GM12878 (cell line): Measurements from ENCODE around the gene MELTF.
A peak's percentile ranks its signal among the peaks of the same experiment; 100 is the strongest.

Source experiments
- BACH1 ChIP-seq: fragments of 450-650 bp; IDR thresholded peaks from 2 replicates; pipeline ENCODE4 v1.6.1; 2017; ENCODE audit warnings: mild to moderate bottlenecking, borderline replicate concordance
- BMI1 ChIP-seq: fragments of 450-650 bp; IDR thresholded peaks from 2 replicates; pipeline ENCODE4 v1.6.1; 2016; ENCODE audit warnings: mild to moderate bottlenecking, moderate library complexity, borderline replicate concordance
- CHD2 ChIP-seq: IDR thresholded peaks from 2 replicates; pipeline ENCODE4 v1.6.1; 2011; ENCODE audit warnings: low read depth, low read length, improper control_type of control experiment, borderline replicate concordance
- EGR1 ChIP-seq, 2 experiments: IDR thresholded peaks; 1 replicate in 1 of 2; 2 replicates in 1 of 2; pipeline ENCODE4 v1.6.1; 2011 to 2012; ENCODE audit warnings: low read depth in 2 of 2, low read length in 2 of 2, borderline replicate concordance in 1 of 2, mild to moderate bottlenecking in 1 of 2, moderate library complexity in 1 of 2
- EP300 ChIP-seq, 2 experiments: fragments of 150-350 bp in 1 of 2; IDR thresholded peaks; 2 replicates each; pipeline ENCODE4 v1.6.1; 2011 to 2012; ENCODE audit warnings: low read depth in 2 of 2, low read length in 2 of 2, borderline replicate concordance in 1 of 2, improper control_type of control experiment in 1 of 2, inconsistent platforms in 1 of 2; ENCODE audit not compliant: control insufficient read depth in 1 of 2
- EZH2 ChIP-seq: IDR thresholded peaks from 2 replicates; pipeline ENCODE4 v1.6.1; 2012; ENCODE audit warnings: low read depth, mild to moderate bottlenecking, control low read depth, inconsistent platforms, low read length, borderline replicate concordance; ENCODE audit not compliant: control insufficient read depth
- NR2F1 ChIP-seq: fragments of 450-650 bp; conservative IDR thresholded peaks from 2 replicates; pipeline ENCODE4 v1.6.1; 2017; ENCODE audit warnings: mild to moderate bottlenecking
- POLR2A ChIP-seq: IDR thresholded peaks from 2 replicates; pipeline ENCODE4 v1.6.1; 2011; ENCODE audit warnings: low read depth, mild to moderate bottlenecking, low read length
- POLR2AphosphoS5 ChIP-seq: IDR thresholded peaks from 2 replicates; pipeline ENCODE4 v1.6.1; 2011; ENCODE audit warnings: mild to moderate bottlenecking, low read length, inconsistent platforms
- TF ChIP-seq, protein P1 (sequence below), 3 experiments: IDR thresholded peaks in 2 of 3; conservative IDR thresholded peaks in 1 of 3; 2 replicates each; pipeline ENCODE4 v1.5.1; 2011; ENCODE audit warnings: low read depth in 3 of 3, low read length in 3 of 3, mild to moderate bottlenecking in 3 of 3, control low read depth in 2 of 3, moderate library complexity in 2 of 3, inconsistent platforms in 1 of 3, mixed read lengths in 1 of 3; ENCODE audit not compliant: control insufficient read depth in 2 of 3, insufficient read depth in 1 of 3; ENCODE audit errors: extremely low read depth in 1 of 3
- TF ChIP-seq, protein P2 (sequence below): fragments of 450-650 bp; conservative IDR thresholded peaks from 2 replicates; pipeline ENCODE4 v1.6.1; 2017; ENCODE audit warnings: mild to moderate bottlenecking, moderate library complexity
- TF ChIP-seq, protein P3 (sequence below): fragments of 450-650 bp; formaldehyde crosslinking; IDR thresholded peaks from 2 replicates; pipeline ENCODE4 v1.5.0; 2022; ENCODE audit warnings: mild to moderate bottlenecking, missing genetic modification characterization
- TF ChIP-seq, protein P4 (sequence below): IDR thresholded peaks from 2 replicates; pipeline ENCODE4 v1.6.1; 2011; ENCODE audit warnings: low read depth, mild to moderate bottlenecking, low read length, moderate library complexity, borderline replicate concordance; ENCODE audit errors: extremely low read depth

DNA sequence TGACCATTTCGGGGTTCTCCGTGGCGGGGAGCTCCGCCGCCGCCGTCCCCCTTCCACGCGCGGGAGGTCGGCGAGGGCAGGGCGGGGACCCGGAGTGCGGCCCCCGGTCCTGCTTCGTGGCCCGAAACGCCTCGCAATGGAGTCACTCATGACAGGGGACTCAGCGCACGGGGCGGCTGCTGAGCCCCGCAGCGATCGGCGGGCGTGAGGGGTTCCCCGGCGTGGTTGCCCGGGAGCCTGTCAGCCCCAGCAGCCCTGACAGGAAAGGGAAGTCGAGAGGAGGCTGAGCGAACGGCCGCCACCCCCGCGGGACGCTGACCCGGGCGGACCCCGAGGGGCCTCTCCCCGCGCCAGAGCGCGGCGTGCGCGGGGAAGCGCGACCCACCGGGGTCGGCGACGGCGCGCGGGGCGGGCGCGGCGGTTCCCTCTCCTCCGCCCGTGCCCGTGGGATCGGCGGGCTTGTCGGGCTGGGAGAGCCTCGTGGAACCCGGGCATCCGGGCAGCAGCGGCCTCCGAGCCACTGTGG, 60.4 kb downstream of the MELTF start:
- TF ChIP-seq, protein P1, sequence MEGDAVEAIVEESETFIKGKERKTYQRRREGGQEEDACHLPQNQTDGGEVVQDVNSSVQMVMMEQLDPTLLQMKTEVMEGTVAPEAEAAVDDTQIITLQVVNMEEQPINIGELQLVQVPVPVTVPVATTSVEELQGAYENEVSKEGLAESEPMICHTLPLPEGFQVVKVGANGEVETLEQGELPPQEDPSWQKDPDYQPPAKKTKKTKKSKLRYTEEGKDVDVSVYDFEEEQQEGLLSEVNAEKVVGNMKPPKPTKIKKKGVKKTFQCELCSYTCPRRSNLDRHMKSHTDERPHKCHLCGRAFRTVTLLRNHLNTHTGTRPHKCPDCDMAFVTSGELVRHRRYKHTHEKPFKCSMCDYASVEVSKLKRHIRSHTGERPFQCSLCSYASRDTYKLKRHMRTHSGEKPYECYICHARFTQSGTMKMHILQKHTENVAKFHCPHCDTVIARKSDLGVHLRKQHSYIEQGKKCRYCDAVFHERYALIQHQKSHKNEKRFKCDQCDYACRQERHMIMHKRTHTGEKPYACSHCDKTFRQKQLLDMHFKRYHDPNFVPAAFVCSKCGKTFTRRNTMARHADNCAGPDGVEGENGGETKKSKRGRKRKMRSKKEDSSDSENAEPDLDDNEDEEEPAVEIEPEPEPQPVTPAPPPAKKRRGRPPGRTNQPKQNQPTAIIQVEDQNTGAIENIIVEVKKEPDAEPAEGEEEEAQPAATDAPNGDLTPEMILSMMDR (IDR thresholded peaks at IDR 0.05 in 2 of 3, conservative IDR thresholded peaks at IDR 0.05 in 1 of 3; ENCODE audit: control insufficient read depth in 2 of 3, extremely low read depth in 1 of 3, insufficient read depth in 1 of 3, low read depth in 3 of 3, low read length in 3 of 3) = no peak
- TF ChIP-seq EZH2 (no peak), POLR2AphosphoS5 (no peak), BACH1 (no peak), POLR2A (peak; percentile 49), EGR1 (IDR thresholded peaks at IDR 0.05; ENCODE audit: borderline replicate concordance in 1 of 2, low read depth in 2 of 2, low read length in 2 of 2) (no peak), BMI1 (no peak), EP300 (IDR thresholded peaks at IDR 0.05; ENCODE audit: borderline replicate concordance in 1 of 2, control insufficient read depth in 1 of 2, low read depth in 2 of 2, low read length in 2 of 2) (no peak), CHD2 (no peak), NR2F1 (no peak; the same call in none of the 2 replicates)
- TF ChIP-seq, protein P2, sequence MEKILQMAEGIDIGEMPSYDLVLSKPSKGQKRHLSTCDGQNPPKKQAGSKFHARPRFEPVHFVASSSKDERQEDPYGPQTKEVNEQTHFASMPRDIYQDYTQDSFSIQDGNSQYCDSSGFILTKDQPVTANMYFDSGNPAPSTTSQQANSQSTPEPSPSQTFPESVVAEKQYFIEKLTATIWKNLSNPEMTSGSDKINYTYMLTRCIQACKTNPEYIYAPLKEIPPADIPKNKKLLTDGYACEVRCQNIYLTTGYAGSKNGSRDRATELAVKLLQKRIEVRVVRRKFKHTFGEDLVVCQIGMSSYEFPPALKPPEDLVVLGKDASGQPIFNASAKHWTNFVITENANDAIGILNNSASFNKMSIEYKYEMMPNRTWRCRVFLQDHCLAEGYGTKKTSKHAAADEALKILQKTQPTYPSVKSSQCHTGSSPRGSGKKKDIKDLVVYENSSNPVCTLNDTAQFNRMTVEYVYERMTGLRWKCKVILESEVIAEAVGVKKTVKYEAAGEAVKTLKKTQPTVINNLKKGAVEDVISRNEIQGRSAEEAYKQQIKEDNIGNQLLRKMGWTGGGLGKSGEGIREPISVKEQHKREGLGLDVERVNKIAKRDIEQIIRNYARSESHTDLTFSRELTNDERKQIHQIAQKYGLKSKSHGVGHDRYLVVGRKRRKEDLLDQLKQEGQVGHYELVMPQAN = no peak; the same call in 1 of the 2 replicates
- TF ChIP-seq, protein P3, sequence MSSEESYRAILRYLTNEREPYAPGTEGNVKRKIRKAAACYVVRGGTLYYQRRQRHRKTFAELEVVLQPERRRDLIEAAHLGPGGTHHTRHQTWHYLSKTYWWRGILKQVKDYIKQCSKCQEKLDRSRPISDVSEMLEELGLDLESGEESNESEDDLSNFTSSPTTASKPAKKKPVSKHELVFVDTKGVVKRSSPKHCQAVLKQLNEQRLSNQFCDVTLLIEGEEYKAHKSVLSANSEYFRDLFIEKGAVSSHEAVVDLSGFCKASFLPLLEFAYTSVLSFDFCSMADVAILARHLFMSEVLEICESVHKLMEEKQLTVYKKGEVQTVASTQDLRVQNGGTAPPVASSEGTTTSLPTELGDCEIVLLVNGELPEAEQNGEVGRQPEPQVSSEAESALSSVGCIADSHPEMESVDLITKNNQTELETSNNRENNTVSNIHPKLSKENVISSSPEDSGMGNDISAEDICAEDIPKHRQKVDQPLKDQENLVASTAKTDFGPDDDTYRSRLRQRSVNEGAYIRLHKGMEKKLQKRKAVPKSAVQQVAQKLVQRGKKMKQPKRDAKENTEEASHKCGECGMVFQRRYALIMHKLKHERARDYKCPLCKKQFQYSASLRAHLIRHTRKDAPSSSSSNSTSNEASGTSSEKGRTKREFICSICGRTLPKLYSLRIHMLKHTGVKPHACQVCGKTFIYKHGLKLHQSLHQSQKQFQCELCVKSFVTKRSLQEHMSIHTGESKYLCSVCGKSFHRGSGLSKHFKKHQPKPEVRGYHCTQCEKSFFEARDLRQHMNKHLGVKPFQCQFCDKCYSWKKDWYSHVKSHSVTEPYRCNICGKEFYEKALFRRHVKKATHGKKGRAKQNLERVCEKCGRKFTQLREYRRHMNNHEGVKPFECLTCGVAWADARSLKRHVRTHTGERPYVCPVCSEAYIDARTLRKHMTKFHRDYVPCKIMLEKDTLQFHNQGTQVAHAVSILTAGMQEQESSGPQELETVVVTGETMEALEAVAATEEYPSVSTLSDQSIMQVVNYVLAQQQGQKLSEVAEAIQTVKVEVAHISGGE (CRISPR knock-in tag) = no peak
- TF ChIP-seq, protein P4, sequence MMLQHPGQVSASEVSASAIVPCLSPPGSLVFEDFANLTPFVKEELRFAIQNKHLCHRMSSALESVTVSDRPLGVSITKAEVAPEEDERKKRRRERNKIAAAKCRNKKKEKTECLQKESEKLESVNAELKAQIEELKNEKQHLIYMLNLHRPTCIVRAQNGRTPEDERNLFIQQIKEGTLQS = no peak
